WTC11 (cell line): ENCODE data around the gene CCDC9. TPM values are rescaled to one million over a fixed set of nuclear protein-coding genes. Genes with fewer than 3 reads are reported as not detected.

Experiments
- ATAC-seq: fragments of 200-7000 bp; cut with Tn5 transposase; 2 replicates; pipeline ENCODE4 v1.10.0; 2021; ENCODE audit warnings: mild to moderate bottlenecking, moderate library complexity
- CTCF ChIA-PET: fragments of 300-600 bp; sonication (Branson Sonifier 250); formaldehyde crosslinking; loops from one replicate; lab custom pipeline; 2021; ENCODE audit warnings: antibody characterized with exemption; lab: Charles Lee
- POLR2A ChIA-PET: fragments of 350-600 bp; sonication (Branson Sonifier 250); formaldehyde crosslinking; loops from one replicate; lab custom pipeline; 2021; ENCODE audit warnings: antibody characterized with exemption; lab: Charles Lee
- DNase-seq: peaks from one replicate; pipeline ENCODE4 v3.0.0; 2021; ENCODE audit warnings: low spot score
- H3K27ac Mint-ChIP-seq: 2 replicates; pipeline ENCODE4 v1.8.0; 2021; ENCODE audit warnings: mixed read lengths
- H3K27me3 Mint-ChIP-seq: 2 replicates; pipeline ENCODE4 v1.8.0; 2021; ENCODE audit warnings: low read depth, mild to moderate bottlenecking, moderate library complexity, mixed read lengths
- H3K36me3 Mint-ChIP-seq: 2 replicates; pipeline ENCODE4 v1.8.0; 2021; ENCODE audit warnings: mixed read lengths
- H3K4me1 Mint-ChIP-seq: 2 replicates; pipeline ENCODE4 v1.8.0; 2022; ENCODE audit warnings: mixed read lengths
- H3K4me3 Mint-ChIP-seq: 2 replicates; pipeline ENCODE4 v1.8.0; 2021; ENCODE audit warnings: mild to moderate bottlenecking, moderate library complexity, mixed read lengths
- H3K9me3 Mint-ChIP-seq: 2 replicates; pipeline ENCODE4 v1.8.0; 2021; ENCODE audit warnings: mixed read lengths
- AFF4 ChIP-seq: sonication (generic); formaldehyde crosslinking; IDR thresholded peaks from 2 replicates; pipeline ENCODE4 v1.8.1; 2023; ENCODE audit warnings: mild to moderate bottlenecking, missing genetic modification reagents, borderline replicate concordance
- E2F4 ChIP-seq: sonication (generic); formaldehyde crosslinking; IDR thresholded peaks from 2 replicates; pipeline ENCODE4 v1.8.1; 2022; ENCODE audit warnings: low read depth, mild to moderate bottlenecking, moderate library complexity, missing genetic modification reagents, borderline replicate concordance
- ELF4 ChIP-seq: sonication (generic); formaldehyde crosslinking; IDR thresholded peaks from 2 replicates; pipeline ENCODE4 v1.8.1; 2022; ENCODE audit warnings: low read depth, mild to moderate bottlenecking, moderate library complexity, missing genetic modification reagents
- FOXK1 ChIP-seq: sonication (generic); formaldehyde crosslinking; IDR thresholded peaks from 2 replicates; pipeline ENCODE4 v1.8.0; 2022; ENCODE audit warnings: mild to moderate bottlenecking, moderate library complexity, missing genetic modification reagents
- FOXP1 ChIP-seq: sonication (generic); formaldehyde crosslinking; IDR thresholded peaks from 2 replicates; pipeline ENCODE4 v1.8.0; 2022; ENCODE audit warnings: missing genetic modification reagents, mild to moderate bottlenecking, moderate library complexity, borderline replicate concordance
- FOXP4 ChIP-seq: sonication (generic); formaldehyde crosslinking; IDR thresholded peaks from 2 replicates; pipeline ENCODE4 v1.8.0; 2022; ENCODE audit warnings: mild to moderate bottlenecking, missing genetic modification reagents
- GRHL2 ChIP-seq: fragments of 250-450 bp; sonication (Bioruptor Pico); IDR thresholded peaks from 2 replicates; pipeline ENCODE4 v1.8.0; 2022; ENCODE audit warnings: mild to moderate bottlenecking, moderate library complexity; ENCODE audit not compliant: insufficient replicate concordance, severe bottlenecking
- GTF2I ChIP-seq: fragments of 250-450 bp; sonication (Bioruptor Pico); conservative IDR thresholded peaks from 2 replicates; pipeline ENCODE4 v1.4.0; 2021; ENCODE audit warnings: mild to moderate bottlenecking
- KAT7 ChIP-seq: sonication (generic); formaldehyde crosslinking; IDR thresholded peaks from 2 replicates; pipeline ENCODE4 v1.8.1; 2023; ENCODE audit warnings: missing genetic modification reagents, mild to moderate bottlenecking, borderline replicate concordance
- NFYB ChIP-seq: sonication (generic); formaldehyde crosslinking; conservative IDR thresholded peaks from 2 replicates; pipeline ENCODE4 v1.8.0; 2022; ENCODE audit warnings: low read depth, missing genetic modification reagents
- OVOL2 ChIP-seq: fragments of 250-450 bp; sonication (Bioruptor Pico); IDR thresholded peaks from 2 replicates; pipeline ENCODE4 v1.9.0; 2021; ENCODE audit warnings: mild to moderate bottlenecking, borderline replicate concordance
- RORB ChIP-seq: fragments of 250-450 bp; sonication (Bioruptor Pico); IDR thresholded peaks from 2 replicates; pipeline ENCODE4 v1.9.0; 2021; ENCODE audit warnings: mild to moderate bottlenecking
- USF2 ChIP-seq: sonication (generic); formaldehyde crosslinking; IDR thresholded peaks from 2 replicates; pipeline ENCODE4 v1.8.1; 2023; ENCODE audit warnings: mild to moderate bottlenecking, missing genetic modification reagents, moderate library complexity
- ZNF121 ChIP-seq: sonication (generic); formaldehyde crosslinking; IDR thresholded peaks from 2 replicates; pipeline ENCODE4 v1.8.0; 2023; ENCODE audit warnings: missing genetic modification reagents
- ZNF416 ChIP-seq: fragments of 250-450 bp; sonication (Bioruptor Pico); IDR thresholded peaks from 2 replicates; pipeline ENCODE4 v1.9.0; 2021; ENCODE audit warnings: mild to moderate bottlenecking, inconsistent platforms
- ZNF425 ChIP-seq: fragments of 250-450 bp; sonication (Bioruptor Pico); conservative IDR thresholded peaks from 2 replicates; pipeline ENCODE4 v1.9.0; 2021; ENCODE audit warnings: mild to moderate bottlenecking
- ZSCAN18 ChIP-seq: fragments of 250-450 bp; sonication (Bioruptor Pico); IDR thresholded peaks from 2 replicates; pipeline ENCODE4 v2.1.2; 2022; ENCODE audit warnings: mild to moderate bottlenecking, moderate library complexity
- total RNA-seq: library from RNA; stranded (reverse); gene quantifications from 3 replicates; pipeline ENCODE4 v1.2.3, GENCODE V29; 2021
- TF ChIP-seq, protein P1 (sequence below): sonication (generic); formaldehyde crosslinking; IDR thresholded peaks from 2 replicates; pipeline ENCODE4 v1.8.1; 2022; ENCODE audit warnings: low read depth, missing genetic modification reagents, borderline replicate concordance
- TF ChIP-seq, protein P2 (sequence below): fragments of 200-600 bp; IDR thresholded peaks from 2 replicates; pipeline ENCODE4 v1.8.0; 2022; ENCODE audit warnings: antibody characterized with exemption

CCDC9 gene
- total RNA-seq, 1 experiment from 2014 or later, result 37.7 TPM

DNA sequence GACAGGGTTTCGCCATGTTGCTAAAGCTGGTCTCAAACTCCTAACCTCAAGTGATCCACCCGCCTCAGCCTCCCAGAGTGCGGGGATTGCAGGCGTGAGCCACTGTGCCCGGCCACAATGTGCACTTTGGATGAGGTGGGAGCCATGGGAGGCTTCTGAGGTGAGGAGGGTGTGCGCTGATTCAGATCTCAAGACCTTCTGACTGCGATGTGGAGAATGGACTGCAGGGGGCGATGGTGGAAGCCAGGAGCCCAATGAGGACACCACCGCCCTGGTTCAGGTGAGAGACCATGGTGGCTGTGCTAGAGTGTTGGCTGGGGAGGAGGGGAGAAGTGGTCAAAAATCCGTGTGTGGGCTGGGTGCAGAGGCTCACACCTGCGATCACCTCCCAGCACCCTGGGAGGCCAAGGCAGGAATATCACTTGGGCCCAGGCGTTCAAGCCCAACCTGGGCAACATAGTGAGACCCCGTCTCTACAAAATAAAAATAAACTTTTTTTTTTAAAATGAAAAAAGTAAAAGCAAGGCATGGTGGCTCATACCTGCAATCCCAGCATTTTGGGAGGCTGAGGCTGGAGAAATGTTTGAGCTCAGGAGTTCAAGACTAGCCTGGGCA, 24.0 kb downstream of the CCDC9 start:
- ATAC-seq, result peak; percentile 80
- Mint-ChIP-seq H3K9me3 (no peaks in the 10 kb centered on the region), H3K36me3 (no peaks in the 10 kb centered on the region), H3K4me3 (no peak overlapping the region), H3K27ac (no peak overlapping the region), H3K4me1 (peaks cover 5% of the 10 kb centered on the region; the same call in 1 of the 2 replicates), H3K27me3 (peaks cover 21% of the 10 kb centered on the region)
- CTCF ChIA-PET, result interaction anchor here (0.6 kb wide), 1 partner anchor 43 kb away, joined by 4 read pairs; no protein-coding TSS in a partner anchor
- DNase-seq, result peak; percentile 87
- POLR2A ChIA-PET, result no interaction called here
- TF ChIP-seq AFF4 (CRISPR knock-in tag) (no peak), USF2 (CRISPR knock-in tag) (no peak), ZNF416 (CRISPR knock-in tag) (no peak), ZNF425 (no peak), ZNF121 (CRISPR knock-in tag) (peak; percentile 87; the same call in 1 of the 2 replicates), FOXK1 (CRISPR knock-in tag) (no peak), ZSCAN18 (CRISPR knock-in tag) (0 out of 2 replicates have a peak, but pooled peaks have one; percentile 26), GTF2I (peak; percentile 91), GRHL2 (no peak), E2F4 (CRISPR knock-in tag) (no peak), RORB (CRISPR knock-in tag) (no peak), OVOL2 (CRISPR knock-in tag) (no peak), ELF4 (CRISPR knock-in tag) (no peak), FOXP4 (no peak), KAT7 (CRISPR knock-in tag) (no peak), FOXP1 (CRISPR knock-in tag) (no peak), NFYB (no peak)
- TF ChIP-seq, protein P1, sequence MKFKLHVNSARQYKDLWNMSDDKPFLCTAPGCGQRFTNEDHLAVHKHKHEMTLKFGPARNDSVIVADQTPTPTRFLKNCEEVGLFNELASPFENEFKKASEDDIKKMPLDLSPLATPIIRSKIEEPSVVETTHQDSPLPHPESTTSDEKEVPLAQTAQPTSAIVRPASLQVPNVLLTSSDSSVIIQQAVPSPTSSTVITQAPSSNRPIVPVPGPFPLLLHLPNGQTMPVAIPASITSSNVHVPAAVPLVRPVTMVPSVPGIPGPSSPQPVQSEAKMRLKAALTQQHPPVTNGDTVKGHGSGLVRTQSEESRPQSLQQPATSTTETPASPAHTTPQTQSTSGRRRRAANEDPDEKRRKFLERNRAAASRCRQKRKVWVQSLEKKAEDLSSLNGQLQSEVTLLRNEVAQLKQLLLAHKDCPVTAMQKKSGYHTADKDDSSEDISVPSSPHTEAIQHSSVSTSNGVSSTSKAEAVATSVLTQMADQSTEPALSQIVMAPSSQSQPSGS (CRISPR knock-in tag), result no peak
- TF ChIP-seq, protein P2, sequence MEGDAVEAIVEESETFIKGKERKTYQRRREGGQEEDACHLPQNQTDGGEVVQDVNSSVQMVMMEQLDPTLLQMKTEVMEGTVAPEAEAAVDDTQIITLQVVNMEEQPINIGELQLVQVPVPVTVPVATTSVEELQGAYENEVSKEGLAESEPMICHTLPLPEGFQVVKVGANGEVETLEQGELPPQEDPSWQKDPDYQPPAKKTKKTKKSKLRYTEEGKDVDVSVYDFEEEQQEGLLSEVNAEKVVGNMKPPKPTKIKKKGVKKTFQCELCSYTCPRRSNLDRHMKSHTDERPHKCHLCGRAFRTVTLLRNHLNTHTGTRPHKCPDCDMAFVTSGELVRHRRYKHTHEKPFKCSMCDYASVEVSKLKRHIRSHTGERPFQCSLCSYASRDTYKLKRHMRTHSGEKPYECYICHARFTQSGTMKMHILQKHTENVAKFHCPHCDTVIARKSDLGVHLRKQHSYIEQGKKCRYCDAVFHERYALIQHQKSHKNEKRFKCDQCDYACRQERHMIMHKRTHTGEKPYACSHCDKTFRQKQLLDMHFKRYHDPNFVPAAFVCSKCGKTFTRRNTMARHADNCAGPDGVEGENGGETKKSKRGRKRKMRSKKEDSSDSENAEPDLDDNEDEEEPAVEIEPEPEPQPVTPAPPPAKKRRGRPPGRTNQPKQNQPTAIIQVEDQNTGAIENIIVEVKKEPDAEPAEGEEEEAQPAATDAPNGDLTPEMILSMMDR, result peak; percentile 46; the same call in 1 of the 2 replicates
